GF-D8 (cell line): ENCODE measurements around the gene COX7A1.

Source experiments
- DNase-seq: peaks from one replicate; lab custom pipeline; 2025; lab: John Stamatoyannopoulos, UW

COX7A1 gene

GRCh38 chr19:36112678-36113077 is 39.6 kb downstream of the COX7A1 start:
- no peak for DNase-seq

- no peak for DNase-seq
These were observed 41.1 kb downstream of the COX7A1 start for GRCh38 chr19:36111200-36111539.

GRCh38 chr19:36110487-36111199 is 41.6 kb downstream of the COX7A1 start, which contains the start of gene OVOL3:
Gene OVOL3 (plus strand): TSS chr19:36111143. CDS start chr19:36111203, 60 bp downstream.
- DNase-seq, result no peak

GRCh38 chr19:36108684-36109083 is 43.6 kb downstream of the COX7A1 start:
- no peak for DNase-seq

- no peak for DNase-seq
These were observed 45.3 kb downstream of the COX7A1 start for GRCh38 chr19:36106991-36107390.

GRCh38 chr19:36106441-36106840 is 45.8 kb downstream of the COX7A1 start:
- no peak for DNase-seq

GRCh38 chr19:36103842-36104552 is 48.2 kb downstream of the COX7A1 start:
- DNase-seq, result no peak

- DNase-seq, result no peak
These were observed 49.1 kb downstream of the COX7A1 start for GRCh38 chr19:36103040-36103626.

GRCh38 chr19:36101550-36102327 is 50.5 kb downstream of the COX7A1 start:
- DNase-seq, result no peak
